Liver (tissue), 3 donors: ENCODE measurements around the gene PAXX.

ENCODE experiments used
- ATF3 ChIP-seq: IDR thresholded peaks from 2 replicates; pipeline ENCODE4 v1.6.1; 2016; ENCODE audit warnings: antibody characterized with exemption
- CTCF ChIP-seq: fragments of 150-350 bp; IDR thresholded peaks from 2 replicates; pipeline ENCODE4 v1.5.1; 2017; ENCODE audit warnings: improper control_type of control experiment, low read depth, low read length; ENCODE audit not compliant: missing input control
- EGR1 ChIP-seq, 2 donors: IDR thresholded peaks; 2 replicates each; pipeline ENCODE4 v1.6.1; 2016 to 2018; ENCODE audit warnings: antibody characterized with exemption in 2 of 2, low read depth in 2 of 2
- FOXA1 ChIP-seq: IDR thresholded peaks from 2 replicates; pipeline ENCODE4 v1.6.1; 2016; ENCODE audit warnings: antibody characterized with exemption
- GABPA ChIP-seq, 2 donors: IDR thresholded peaks in 1 of 2; conservative IDR thresholded peaks in 1 of 2; 2 replicates each; pipeline ENCODE4 v1.6.1; 2016; ENCODE audit warnings: antibody characterized with exemption in 2 of 2, mild to moderate bottlenecking in 1 of 2, moderate library complexity in 1 of 2
- JUND ChIP-seq, 2 donors: IDR thresholded peaks; 2 replicates each; pipeline ENCODE4 v1.6.1; 2016; ENCODE audit warnings: antibody characterized with exemption in 2 of 2
- NR2F2 ChIP-seq: IDR thresholded peaks from 2 replicates; pipeline ENCODE4 v1.6.1; 2016; ENCODE audit warnings: antibody characterized with exemption
- RAD21 ChIP-seq, 2 donors: IDR thresholded peaks; 2 replicates each; pipeline ENCODE4 v1.6.1; 2016; ENCODE audit warnings: antibody characterized with exemption in 2 of 2, mild to moderate bottlenecking in 2 of 2
- REST ChIP-seq: IDR thresholded peaks from 2 replicates; pipeline ENCODE4 v1.6.1; 2016; ENCODE audit warnings: antibody characterized with exemption, mild to moderate bottlenecking
- SP1 ChIP-seq: IDR thresholded peaks from 2 replicates; pipeline ENCODE4 v1.6.1; 2018; ENCODE audit warnings: antibody characterized with exemption, mild to moderate bottlenecking
- TAF1 ChIP-seq: conservative IDR thresholded peaks from 2 replicates; pipeline ENCODE4 v1.6.1; 2016; ENCODE audit warnings: antibody characterized with exemption, mild to moderate bottlenecking
- YY1 ChIP-seq: IDR thresholded peaks from 2 replicates; pipeline ENCODE4 v1.6.1; 2016; ENCODE audit warnings: antibody characterized with exemption, mild to moderate bottlenecking
- TF ChIP-seq, protein P1 (sequence below): IDR thresholded peaks from 2 replicates; pipeline ENCODE4 v1.6.1; 2016; ENCODE audit warnings: antibody characterized with exemption
- donor health status: healthy.
- donor health status: healthy.

DNA sequence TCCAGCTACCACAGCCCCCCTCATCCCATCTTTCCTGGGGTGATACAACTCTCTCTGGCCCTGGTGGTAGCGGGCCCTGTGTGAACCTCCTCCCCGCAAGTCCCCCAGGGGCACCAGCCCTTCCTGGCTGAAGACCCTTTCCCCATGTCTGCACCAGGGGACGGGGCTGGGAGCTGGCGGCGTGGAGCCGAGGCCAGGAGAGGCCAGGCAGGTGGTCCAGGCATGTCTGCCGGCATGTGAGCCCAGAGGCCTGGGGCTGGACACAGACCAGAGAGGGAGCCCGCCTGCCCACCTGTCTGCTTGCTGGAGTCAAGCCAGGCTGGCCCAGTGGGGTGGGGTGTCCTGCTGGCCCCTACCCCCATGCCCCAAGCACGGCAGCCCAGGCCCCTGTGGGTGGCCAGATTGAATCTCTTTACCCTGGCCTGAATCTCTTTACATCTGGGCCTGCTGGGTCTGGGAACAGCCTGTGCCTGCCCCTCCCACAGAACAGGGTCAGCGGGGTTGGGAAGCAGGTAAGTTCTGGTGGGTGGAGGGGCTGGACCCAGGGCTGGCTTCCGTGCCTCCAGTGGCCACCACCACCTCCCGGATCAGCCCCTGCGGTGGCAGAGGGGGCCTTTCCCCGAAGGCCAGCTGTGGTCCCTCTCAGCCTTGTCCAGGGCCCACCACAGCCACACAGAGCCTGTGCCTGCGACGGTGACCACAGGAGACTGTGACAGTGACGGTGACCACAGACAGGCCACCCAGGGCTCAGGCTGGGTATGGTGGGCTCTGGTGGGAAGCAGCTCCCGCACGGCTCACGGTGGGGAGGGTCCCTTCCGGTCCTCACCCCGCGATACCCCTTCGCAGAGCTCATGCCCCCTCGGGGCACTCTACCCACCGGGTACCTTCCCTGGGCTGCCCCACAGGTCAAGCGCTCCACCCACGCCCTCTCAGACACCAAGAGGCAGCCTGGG is 33.0 kb upstream of the PAXX start:
- TF ChIP-seq FOXA1: no peak
- TF ChIP-seq REST: no peak
- no peak for TF ChIP-seq NR2F2
- TF ChIP-seq CTCF: no peak
- TF ChIP-seq YY1: no peak
- no peak for TF ChIP-seq JUND (IDR thresholded peaks at IDR 0.05)
- TF ChIP-seq, protein P1, sequence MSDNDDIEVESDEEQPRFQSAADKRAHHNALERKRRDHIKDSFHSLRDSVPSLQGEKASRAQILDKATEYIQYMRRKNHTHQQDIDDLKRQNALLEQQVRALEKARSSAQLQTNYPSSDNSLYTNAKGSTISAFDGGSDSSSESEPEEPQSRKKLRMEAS: no peak
- TF ChIP-seq GABPA (IDR thresholded peaks at IDR 0.05 in 1 of 2, conservative IDR thresholded peaks at IDR 0.05 in 1 of 2): no peak
- no peak for TF ChIP-seq EGR1 (IDR thresholded peaks at IDR 0.05; ENCODE audit: low read depth in 2 of 2)
- TF ChIP-seq SP1: no peak
- no peak for TF ChIP-seq ATF3
- TF ChIP-seq TAF1: no peak
- TF ChIP-seq RAD21 (IDR thresholded peaks at IDR 0.05): no peak
